Measurements from ENCODE around the gene AP3S2.
"Not testable (repeated sequence)": the region's sequence is repeated elsewhere in the genome, so short reads cannot be mapped to it uniquely, and the experiment has no call there.

AP3S2 gene

DNA sequence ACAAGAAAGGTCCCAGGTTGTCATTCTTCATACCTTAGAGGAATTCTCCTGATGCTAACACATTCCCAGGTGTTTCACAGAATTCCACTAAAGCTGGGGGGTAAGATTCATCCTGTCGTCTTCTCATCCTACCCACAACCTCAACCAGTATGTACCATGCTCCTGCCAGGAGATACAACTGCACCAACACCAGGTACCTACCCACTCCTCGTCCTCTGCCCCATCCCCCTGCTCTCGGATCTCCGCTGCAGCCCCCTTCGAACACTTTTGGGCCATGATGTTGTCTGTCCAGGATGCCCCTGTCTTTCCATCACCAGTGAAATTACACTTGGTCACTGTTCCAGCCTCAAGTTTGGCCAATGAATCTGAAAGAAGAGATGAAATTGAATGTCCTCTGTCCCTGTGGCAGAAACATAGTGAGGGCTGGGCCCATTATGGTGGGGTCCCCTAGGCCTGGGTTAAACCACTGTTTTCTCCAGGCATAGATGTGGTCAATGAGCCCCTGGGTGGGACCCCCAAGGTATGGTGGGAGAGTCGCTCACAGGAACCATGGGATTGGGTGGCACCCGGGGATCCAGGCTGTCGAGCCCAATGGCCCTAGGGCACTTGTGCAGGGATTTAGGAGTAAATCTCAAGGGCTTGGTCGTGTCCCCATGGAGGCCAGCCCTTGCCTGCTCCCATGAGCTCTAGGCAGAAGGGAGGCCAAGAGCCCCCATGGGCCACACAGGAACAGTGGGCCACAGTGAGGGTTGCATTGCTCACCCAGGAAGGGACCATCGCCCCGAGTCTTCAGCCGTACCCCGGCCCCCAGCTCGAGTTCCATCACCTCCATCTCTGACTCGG lies 9.4 kb upstream of the AP3S2 start:
- DNase-seq, result no peak

DNA sequence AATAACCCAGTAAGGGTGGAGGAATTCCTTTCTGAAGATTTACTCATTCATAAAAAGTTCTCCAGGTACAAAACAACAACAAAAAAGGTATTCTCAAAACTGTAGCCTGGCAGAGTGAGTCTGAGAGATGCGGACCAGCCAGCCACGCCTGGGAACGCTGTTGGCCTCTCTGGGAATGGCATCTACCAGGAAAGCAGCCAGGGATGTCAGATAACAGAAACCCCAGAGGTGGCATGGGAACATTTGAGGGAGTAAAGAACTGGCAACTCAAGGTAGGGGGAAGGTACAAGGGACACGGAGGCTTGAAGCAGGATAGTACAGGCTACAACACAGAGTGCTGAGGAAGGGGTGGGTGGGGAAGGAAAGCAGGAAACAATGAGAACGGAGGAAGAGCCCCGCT lies 7.1 kb upstream of the AP3S2 start:
- no peak for DNase-seq

DNA sequence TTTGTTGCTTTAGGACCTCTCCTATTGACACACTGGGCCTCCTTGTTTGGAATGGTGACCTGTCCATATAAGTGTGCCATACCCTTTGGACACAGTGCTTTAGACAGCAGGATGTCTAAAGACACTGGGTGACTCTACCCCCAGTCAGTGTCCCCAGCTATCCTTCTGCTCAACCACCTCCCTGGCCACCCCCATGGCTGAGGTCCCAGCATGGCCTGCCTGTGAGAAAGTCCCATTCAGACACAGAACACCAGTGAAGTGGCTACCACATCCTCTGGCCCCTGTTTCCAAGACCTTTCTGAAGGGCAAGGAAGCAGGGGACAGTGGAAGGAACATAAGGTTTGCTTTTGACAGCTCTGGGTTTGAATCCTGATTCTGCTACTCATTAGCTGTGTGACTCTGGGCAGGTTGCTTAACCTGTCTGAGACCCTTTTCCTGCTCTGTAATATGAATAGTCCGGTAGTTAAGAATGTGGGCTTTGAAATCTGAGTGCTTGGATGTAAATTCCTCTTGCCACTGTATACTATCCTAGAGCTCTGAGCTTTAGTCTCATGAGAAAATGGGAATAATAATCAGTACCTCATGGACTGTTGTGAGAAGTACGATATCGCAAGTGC lies 6.3 kb upstream of the AP3S2 start:
- DNase-seq, result no peak

DNA sequence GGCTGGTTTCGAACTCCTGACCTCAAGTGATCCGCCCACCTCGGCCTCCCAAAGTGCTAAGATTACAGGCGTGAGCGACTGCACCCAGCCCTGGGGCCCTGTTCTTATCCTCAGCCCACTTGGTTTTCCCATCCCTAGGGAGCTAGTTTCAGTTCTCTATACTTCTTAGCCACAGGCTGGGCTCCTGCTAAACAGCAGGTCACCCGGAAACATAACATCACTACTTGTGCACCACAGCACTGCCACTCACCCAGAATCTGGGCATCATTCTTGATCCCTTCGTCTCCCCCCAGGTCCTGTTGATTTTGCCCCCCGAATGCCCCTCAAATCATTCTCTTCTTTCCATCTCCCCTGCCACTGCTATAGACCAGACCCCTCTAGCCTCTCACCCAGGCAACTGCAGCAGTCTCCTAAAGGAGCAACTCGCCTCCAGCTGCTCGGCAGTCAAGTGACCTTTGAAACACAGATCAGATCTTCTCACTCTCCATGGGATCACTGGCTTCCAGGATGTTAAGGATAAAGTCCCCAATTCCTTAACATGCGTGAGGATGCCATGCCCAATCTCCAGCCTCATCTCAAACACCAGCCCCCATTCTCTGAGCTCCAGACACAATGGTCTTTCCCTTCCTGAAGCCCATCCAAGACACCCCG lies 5.6 kb upstream of the AP3S2 start:
- peak; percentile 74 for DNase-seq

DNA sequence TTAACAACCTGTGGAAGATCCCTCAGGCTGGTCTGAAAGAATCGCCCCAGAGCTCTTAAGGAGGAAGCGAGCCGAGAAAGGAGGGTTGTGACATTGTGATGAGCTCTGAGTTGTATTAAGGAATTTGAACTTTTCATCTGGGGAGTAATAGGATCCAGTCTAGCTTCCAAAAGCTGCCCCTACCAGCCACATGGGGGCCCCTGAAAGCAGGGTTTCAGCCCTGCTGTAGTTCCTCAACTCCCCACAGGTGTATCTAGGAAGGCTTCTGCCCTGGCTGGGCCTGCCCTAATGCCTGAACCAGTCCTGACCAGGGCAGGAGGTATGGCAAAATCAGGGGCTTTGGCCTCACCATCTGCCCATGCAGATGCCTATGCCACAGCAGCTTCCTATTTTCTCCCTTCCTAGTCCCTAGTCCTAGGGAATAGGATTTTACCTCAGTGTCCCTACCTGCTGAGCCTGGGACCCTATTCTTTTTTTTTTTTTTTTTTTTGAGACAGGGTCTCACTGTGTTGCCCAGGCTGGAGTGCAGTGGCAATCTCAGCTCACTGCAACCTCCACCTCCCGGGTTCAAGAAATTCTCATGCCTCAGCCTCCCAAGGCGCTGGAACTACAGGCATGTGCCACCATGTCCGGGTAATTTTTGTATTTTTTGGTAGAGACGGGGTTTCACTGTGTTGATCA lies 5.0 kb upstream of the AP3S2 start:
- DNase-seq, result peak; percentile 17

DNA sequence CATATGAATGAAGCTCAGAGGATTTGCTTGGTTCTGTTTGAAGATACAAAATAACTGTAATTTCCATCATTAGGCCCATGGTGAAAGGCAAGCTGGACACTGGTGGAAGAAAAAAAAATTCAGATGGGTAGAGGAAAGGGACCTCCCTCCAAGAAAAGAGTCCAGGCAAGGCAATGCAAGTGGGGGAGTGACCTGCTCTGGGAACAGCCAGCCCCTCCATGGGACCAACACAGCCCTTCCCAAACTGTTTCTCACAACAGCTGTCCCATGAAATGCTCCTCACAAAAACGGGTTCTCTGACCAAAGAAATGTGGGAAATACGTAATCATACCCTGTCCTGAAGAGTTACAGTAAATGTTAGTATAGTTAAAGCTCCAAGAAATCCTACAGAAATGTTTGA lies 4.4 kb upstream of the AP3S2 start:
- DNase-seq, result no peak

DNA sequence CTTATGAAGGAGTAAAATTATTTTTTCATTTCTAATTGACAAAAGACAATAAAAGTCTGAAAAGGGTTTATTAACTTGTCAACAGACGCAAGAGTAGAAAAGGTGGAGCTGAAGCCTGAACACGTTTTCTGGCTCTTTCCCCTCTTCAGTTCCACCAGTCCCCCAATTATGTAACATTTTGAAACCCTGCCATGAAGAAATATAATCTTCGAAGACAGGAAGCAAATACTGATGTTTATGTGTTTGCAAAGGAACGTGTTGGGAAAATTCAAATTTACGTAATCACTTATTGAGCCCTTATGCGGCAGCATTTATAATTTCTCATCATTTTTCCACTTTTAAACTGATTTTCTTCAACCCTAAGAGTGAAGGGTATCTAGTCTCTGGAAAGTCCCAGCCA lies 767 bp downstream of the AP3S2 start:
- DNase-seq, result peak; percentile 79

DNA sequence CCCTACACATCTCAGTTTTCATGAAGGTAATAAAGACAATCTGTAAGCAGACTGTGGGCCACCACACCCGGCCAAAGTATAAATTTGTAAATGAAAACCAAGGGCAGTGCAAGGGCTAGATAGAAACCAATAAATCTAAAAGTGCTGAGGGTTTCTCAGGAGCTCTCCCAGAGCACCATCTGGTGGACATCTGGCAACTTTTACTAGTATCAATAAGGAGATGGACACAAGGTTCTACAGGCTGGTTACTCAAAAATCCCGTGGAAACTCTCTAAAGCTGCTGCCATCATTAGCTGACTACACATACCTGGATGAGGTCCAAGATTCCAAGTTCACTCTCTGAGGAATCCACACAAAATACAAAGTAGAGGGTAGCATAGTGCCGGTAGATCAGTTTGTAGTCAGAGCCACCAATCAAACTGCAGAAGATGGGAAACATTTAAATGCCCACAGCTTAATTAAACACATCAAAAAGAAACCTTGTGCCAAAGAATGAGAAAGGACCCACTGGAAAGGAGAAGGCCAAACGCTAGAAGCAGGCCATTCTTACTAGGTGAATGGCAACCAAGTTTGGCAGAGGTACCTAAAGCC lies 5.5 kb downstream of the AP3S2 start:
- DNase-seq, result peak; percentile 74

DNA sequence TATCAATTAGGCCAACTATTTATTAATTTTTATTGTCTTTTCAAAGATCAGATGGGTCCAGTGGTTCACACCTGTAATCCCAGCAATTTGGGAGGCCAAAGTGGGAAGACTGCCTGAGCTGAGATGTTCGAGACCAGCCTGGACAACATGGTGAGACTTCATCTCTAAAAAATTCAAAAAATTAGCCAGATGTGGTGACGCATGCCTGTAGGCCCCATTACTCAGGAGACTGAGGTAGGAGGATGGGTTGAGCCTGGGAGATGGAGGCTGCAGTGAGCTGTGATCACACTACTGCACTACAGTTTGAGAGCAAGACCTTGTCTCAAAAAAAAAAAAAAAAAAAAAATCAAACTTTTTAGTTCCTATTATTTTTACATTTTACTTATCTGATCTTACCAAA lies 8.2 kb downstream of the AP3S2 start:
- DNase-seq, result no peak

DNA sequence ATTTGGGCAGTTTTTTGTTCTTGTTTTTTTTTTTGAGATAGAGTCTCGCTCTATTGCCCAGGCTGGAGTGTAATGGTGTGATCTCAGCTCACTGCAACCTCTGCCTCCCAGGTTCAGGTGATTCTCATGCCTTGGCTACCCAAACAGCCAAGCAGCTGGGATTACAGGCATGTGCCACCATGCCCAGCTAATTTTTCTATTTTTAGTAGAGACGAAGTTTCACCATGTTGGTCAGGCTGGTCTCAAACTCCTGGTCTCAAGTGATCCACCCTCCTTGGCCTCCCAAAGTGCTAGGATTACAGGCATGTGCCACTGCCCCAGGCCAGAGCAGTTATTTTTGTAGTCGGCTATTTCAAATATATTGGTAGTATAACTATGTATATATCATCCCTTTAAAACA lies 8.6 kb downstream of the AP3S2 start:
- not testable (repeated sequence) for DNase-seq

DNA sequence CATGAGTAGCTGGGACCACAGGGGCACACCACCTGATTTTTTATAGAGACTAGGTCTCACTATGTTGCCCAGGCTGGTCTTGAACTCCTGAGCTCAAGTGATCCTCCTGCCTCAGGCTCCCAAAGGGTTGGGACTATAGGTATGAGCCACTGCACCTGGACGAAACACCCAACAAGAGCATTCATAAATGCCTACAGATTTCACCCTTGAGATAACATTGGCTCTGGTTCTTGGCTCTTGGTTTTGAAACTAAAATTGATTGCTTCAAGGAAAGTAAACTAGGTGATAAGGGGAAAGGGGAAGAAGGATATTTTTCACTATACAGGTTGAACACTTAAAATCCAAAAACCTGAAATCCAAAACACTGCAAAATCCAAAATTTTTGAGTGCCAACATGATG lies 10.3 kb downstream of the AP3S2 start:
- no peak for DNase-seq

DNA sequence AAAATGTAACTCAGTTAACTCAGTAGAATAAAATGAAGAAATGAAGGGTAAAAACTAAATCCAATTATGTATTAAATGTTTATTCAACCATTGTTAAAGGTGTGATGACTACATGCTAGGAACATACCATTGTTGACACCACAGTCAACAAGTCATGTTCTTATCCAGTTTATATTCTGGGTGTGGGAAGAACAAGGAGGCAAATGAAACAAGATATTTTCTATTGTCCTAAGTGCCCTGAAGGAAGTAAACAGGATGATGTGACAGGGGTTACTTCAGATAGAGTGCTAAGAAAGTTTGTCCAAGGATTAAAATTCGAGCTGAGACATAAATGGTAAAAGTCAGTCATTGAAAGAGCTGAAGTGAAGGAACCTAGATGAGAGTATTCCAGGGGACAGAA lies 13.1 kb downstream of the AP3S2 start:
- no peak for DNase-seq

DNA sequence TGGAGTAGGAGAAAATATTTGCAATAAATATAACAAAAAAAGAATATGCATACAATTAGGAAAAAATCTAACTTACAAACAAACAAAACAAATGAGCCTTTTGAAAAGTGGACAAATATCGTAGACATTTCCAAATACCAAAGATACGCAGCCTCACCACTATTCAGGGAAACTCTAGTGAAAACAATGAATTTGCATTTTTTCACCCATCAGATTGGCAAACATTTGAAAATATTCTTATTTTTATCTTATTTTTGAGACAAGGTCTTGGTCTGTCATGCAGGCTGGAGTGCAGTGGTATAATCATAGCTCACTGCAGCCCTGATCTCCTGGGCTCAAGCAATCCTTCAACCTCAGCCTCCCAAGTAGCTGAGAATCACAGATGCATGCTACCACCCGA lies 15.5 kb downstream of the AP3S2 start:
- DNase-seq, result no peak

DNA sequence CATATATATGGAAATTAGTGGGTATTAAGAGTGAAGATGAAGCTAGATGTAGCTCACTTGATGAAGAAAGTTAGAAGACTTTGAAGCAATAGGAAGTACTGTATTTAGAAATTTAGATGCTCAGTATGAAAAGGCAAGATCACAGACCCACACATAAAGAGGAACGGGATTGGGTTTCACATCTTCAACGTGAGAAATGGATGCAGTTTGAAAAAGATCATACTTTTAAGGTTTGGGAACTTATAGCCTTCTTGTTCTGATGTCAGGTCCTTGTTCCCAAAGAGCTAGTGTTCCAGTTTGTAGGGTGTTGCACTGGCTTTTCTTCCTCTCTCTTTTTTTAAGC lies 16.7 kb downstream of the AP3S2 start:
- peak; percentile 59 for DNase-seq

DNA sequence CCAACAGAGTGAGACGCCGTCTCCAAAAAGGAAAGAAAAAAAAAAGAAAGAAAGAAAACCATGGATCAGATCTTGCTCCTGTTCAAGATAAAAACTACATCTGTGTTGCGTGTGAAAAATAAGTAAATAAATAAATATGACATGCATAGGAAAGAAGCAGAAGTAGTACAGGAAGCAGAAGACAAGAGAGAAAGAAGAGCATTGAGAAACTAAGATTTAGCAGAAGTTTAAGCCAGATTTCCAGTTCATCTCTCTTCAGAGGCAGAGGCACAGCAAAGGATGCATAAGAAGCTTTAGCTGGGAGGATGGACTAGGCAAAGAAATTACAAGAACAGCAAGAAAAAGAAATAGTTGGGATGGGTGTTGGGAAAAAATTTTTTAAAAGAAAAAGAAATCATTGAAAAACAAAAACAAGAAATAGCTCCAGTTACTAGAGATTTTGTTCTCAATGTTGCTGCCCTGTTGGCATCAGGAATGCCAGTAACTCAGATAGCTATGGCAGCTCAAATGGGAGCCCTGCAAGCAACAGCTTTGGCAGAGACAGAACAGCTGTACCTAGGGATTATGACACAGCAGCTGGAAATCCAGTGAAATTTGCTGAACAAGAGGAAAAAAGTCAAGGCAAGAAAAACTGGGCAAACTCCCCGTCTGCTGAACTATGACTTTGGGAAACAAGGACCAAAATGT lies 17.3 kb downstream of the AP3S2 start:
- peak; percentile 43 for DNase-seq

DNA sequence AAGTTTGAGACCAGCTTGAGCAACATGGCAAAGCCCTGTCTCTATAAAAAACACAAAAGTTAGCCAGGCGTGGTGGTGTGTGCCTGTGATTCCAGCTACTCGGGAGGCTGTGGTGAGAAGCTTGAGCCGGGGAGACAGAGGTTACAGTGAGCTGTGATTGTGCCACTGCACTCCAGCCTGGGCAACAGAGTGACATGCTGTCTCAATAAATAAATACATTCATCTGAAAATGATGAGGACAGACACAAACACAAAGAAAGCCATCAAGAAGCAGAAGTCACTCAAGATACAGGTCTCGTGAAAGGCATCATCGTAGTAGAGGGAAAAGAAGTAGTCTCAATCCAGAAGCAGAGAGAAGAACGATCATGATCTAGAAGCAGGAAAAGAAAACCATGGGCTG lies 18.1 kb downstream of the AP3S2 start:
- no peak for DNase-seq

DNA sequence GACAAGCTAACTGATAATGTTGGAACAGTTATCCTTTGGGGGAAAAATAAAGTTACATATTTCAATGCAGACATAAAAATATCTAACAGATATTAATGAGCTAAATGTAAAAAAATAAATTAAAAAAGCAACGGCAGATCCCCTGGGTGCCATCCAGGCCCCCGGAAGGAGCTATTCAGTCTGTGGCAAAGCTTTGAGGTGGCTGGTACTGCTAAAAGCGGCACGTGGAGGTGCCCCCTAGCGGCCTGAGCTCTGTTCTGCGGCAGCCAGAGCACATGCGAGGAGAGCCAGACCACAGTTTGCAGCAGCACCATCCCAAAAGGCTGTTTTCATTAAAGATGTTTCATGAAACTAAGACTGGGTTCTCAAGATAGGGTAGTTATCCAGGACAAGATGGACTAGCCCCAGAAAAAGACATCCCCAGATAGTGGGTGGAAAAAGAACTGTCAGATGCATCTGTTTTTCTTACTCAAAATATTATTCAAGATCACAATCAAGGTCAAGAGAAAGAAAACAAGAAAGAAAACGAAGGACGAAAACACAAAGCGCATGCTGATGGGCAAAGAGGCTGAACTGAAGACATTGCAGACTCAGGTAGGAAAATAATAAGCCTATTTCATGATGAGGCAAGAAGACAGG lies 18.7 kb downstream of the AP3S2 start:
- peak; percentile 92 for DNase-seq

DNA sequence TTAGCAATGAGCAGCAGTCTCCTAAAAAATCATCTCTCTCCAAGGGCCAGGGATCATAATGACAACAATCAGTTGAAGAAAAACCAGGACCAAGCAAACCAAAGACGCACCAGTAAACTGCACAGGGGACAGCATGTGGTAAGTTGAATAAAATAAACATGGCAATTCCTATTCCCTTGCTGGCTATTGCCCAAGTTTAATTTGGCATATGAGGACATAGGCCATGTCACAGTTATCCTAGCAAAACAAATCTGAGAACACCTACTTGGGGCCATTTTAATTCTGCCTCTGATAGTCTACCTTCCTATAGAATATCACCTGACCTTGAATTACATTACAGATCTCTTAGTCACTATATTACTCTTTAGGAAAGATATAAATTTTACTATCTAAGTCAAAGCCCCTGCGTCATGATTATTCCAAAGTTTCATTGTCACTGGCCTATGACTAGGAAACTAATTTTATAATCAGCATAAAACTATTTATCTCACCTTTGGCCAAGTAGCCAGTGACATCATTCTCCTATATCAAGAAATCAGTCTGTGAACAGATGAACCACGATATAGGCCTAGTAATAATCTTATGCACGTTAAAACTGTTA lies 23.0 kb downstream of the AP3S2 start:
- no peak for DNase-seq

DNA sequence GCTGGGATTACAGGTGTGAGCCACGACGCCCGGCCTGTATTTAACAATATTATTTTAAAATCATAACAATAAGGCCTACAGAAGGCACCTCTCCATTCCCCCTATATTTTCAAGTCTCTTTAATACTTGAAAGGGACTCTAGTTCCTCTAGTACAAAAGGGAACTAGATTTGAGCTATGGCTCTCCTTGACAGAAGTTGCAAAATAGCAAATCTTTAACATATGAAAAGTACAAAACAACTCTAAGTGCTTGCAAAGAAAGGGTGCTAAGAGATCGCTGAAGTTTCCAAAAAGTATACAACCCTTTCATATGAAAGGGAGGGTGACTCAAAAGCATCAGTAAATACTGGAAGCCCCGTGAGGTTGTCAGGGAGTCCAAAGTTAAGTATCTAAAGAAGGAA lies 23.8 kb downstream of the AP3S2 start:
- no peak for DNase-seq

DNA sequence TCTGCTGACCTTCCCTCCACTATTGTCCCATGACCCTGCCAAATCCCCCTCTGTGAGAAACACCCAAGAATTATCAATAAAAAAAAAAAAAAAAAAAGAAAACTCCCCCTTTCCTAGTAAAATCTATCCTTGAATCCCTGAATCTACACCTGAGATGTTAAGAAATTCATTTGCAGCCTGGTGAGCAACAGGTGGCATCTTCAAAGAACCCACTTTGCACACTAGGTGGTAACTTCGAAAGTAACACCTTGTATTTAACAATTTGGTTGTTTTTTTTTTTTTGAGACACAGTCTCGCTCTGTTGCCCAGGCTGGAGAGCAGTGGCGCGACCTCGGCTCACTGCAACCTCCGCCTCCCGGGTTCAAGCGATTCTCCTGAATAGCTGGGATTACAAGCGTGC lies 24.3 kb downstream of the AP3S2 start:
- DNase-seq, result not testable (repeated sequence)

DNA sequence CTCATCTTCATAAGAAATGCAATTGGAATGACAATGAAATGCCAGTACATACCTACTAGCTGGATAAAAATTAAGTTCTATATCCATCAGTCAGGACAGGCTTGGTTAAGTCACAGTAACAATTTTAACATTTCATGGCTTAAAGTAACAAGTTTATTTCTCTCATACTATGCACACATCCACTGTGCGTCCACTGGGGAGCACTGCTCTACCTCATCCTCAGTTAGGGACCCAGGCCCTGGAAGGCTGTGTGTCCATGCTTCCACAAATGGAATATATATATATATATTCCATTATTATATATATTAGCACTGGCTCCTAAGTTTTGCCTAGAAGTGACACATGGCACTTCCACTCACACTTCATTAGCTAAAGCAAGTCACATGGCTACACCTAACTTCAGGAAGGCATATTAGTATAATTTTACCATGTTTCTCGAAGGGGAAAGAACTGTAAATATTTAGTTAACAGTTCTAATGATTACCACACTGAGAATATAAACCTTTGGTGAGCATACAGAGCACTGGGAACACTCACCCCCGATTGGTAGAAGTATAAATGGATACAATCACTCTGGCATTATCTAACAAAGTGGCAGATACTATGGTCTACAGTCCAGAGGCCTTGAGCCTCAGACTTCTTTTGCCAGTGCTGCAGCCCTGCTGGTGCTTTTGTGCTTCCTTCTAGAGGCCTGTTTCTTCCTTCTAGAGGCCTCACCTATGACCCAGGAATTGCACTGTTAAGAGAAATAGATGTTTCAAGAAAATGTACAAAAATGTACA lies 28.6 kb downstream of the AP3S2 start:
- no peak for DNase-seq

Data from suppressor macrophage treated with lipopolysaccharide for 4 hours (primary cell).